K562 (cell line): ENCODE results near the gene KRT85. TPM values are rescaled to one million over a fixed set of nuclear protein-coding genes. Genes with fewer than 3 reads are reported as not detected.

ENCODE experiments used
- ATAC-seq: fragments of 200-7000 bp; cut with Tn5 transposase; 3 replicates; pipeline ENCODE4 v1.9.1; 2020; ENCODE audit warnings: moderate library complexity
- BruUV-seq: library from RNA; stranded (reverse); fragments of 400-500 nt; replicated peaks from 2 replicates; lab custom pipeline; 2021; lab: Mats Ljungman, UMichigan
- CTCF ChIA-PET: fragments of 300-600 bp; formaldehyde crosslinking; extraction: SDS; loops from one replicate; lab custom pipeline; 2021; ENCODE audit warnings: low intra/inter-chr PET ratio; lab: Yijun Ruan, JAX
- POLR2A ChIA-PET: fragments of 300-600, 350-650 bp; sonication (Branson Sonifier 250); formaldehyde crosslinking; extraction: SDS; loops from one replicate; lab custom pipeline; 2021; ENCODE audit warnings: antibody characterized with exemption, inconsistent platforms; lab: Yijun Ruan, JAX
- DNase-seq, 4 experiments: peaks; one replicate each; pipeline versions ENCODE4 v3.0.0 to v3.0.0-alpha.2; 2011 to 2018; ENCODE audit warnings: low spot score in 3 of 4, mixed read lengths in 3 of 4; ENCODE audit errors: extremely low read depth in 1 of 4
- FAIRE-seq: peaks from 2 replicates; lab custom pipeline; 2011; peaks lifted over from hg19 to GRCh38; lab: Jason Lieb, UNC
- H2AFZ ChIP-seq: 2 replicates; pipeline ENCODE4 v1.6.0; 2011; ENCODE audit warnings: low read depth, low read length, control low read depth, inconsistent platforms
- H3K27ac ChIP-seq: fragments of 200-600 bp; 3 replicates; pipeline ENCODE4 v1.8.0; 2011; ENCODE audit warnings: low read depth, mild to moderate bottlenecking, control low read depth, inconsistent platforms, low read length, moderate library complexity, mixed read lengths; ENCODE audit errors: extremely low read depth
- H3K27me3 ChIP-seq, 2 experiments: fragments of 300-600 bp in 1 of 2; 2 replicates in 1 of 2; 3 replicates in 1 of 2; pipeline versions ENCODE4 v1.6.0 to v1.8.0; 2011; ENCODE audit warnings: inconsistent platforms in 2 of 2, low read length in 2 of 2, mild to moderate bottlenecking in 1 of 2, mixed read lengths in 1 of 2, moderate library complexity in 1 of 2; ENCODE audit not compliant: control insufficient read depth in 2 of 2, insufficient read depth in 2 of 2
- H3K36me3 ChIP-seq: fragments of 300-600 bp; 3 replicates; pipeline ENCODE4 v1.8.0; 2011; ENCODE audit warnings: mild to moderate bottlenecking, low read length, inconsistent platforms; ENCODE audit not compliant: control insufficient read depth, insufficient read depth
- H3K4me1 ChIP-seq, 2 experiments: fragments of 200-600 bp in 1 of 2; replicated peaks in 1 of 2; 2 replicates in 1 of 2; 3 replicates in 1 of 2; pipeline versions ENCODE4 v1.5.1 to v1.8.0; 2011; ENCODE audit warnings: inconsistent platforms in 2 of 2, low read length in 2 of 2, mild to moderate bottlenecking in 1 of 2, mixed read lengths in 1 of 2, moderate library complexity in 1 of 2; ENCODE audit not compliant: control insufficient read depth in 2 of 2, insufficient read depth in 2 of 2
- H3K4me2 ChIP-seq: 2 replicates; pipeline ENCODE4 v1.6.1; 2011; ENCODE audit warnings: low read length, control low read depth, inconsistent platforms, mixed read lengths; ENCODE audit not compliant: insufficient read depth
- H3K4me3 ChIP-seq: fragments of 200-600 bp; sonication (generic), shearing (Covaris generic); 2 replicates; pipeline ENCODE4 v1.5.1; 2016; ENCODE audit warnings: control low read depth, inconsistent platforms
- H3K79me2 ChIP-seq: fragments of 200-600 bp; 3 replicates; pipeline ENCODE4 v1.8.0; 2011; ENCODE audit warnings: low read length, inconsistent platforms; ENCODE audit not compliant: control insufficient read depth, insufficient read depth
- H3K9ac ChIP-seq, 2 experiments: 2 replicates each; pipeline versions ENCODE4 v1.6.0 to v1.6.1; 2011; ENCODE audit warnings: low read depth in 2 of 2, low read length in 2 of 2, control low read depth in 1 of 2, inconsistent platforms in 1 of 2, mild to moderate bottlenecking in 1 of 2, mixed read lengths in 1 of 2; ENCODE audit not compliant: insufficient read depth in 1 of 2
- H3K9me1 ChIP-seq: one replicate; pipeline ENCODE4 v1.6.0; 2011; ENCODE audit warnings: inconsistent platforms, mild to moderate bottlenecking, low read length, moderate library complexity; ENCODE audit not compliant: control insufficient read depth, insufficient read depth
- H3K9me3 ChIP-seq: replicated peaks from 2 replicates; pipeline ENCODE4 v1.5.1; 2011; ENCODE audit warnings: low read depth, low read length, inconsistent platforms; ENCODE audit not compliant: control insufficient read depth, insufficient read depth
- H4K20me1 ChIP-seq: replicated peaks from 2 replicates; pipeline ENCODE4 v1.6.1; 2011; ENCODE audit warnings: low read length, inconsistent platforms, mixed read lengths; ENCODE audit not compliant: control insufficient read depth, insufficient read depth
- LEF1 ChIP-seq: fragments of 450-650 bp; IDR thresholded peaks from 2 replicates; pipeline ENCODE4 v1.6.1; 2016; ENCODE audit warnings: mild to moderate bottlenecking
- PHTF2 ChIP-seq: fragments of 250-450 bp; sonication (Bioruptor Pico); IDR thresholded peaks from 2 replicates; pipeline ENCODE4 v1.5.0; 2021; ENCODE audit warnings: mild to moderate bottlenecking
- SMC3 ChIP-seq: conservative IDR thresholded peaks from 2 replicates; pipeline ENCODE4 v1.6.1; 2011; ENCODE audit warnings: low read depth, low read length, improper control_type of control experiment; ENCODE audit not compliant: insufficient read depth
- TAF7 ChIP-seq: fragments of 450-650 bp; IDR thresholded peaks from 2 replicates; pipeline ENCODE4 v1.6.1; 2016; ENCODE audit warnings: missing genetic modification characterization, missing compliant biosample characterization
- ZNF75A ChIP-seq: fragments of 450-650 bp; formaldehyde crosslinking; IDR thresholded peaks from 2 replicates; pipeline ENCODE4 v1.4.0; 2020; ENCODE audit warnings: mild to moderate bottlenecking
- WGBS: fragments of 100-300 bp; shearing (Covaris generic); methylation state at CpG from one replicate; pipeline ENCODE4 v1.1.6; 2016; ENCODE audit warnings: low coverage, mixed read lengths; ENCODE audit not compliant: insufficient coverage; ENCODE audit errors: missing lambda C conversion rate; 5-methylcytosine and 5-hydroxymethylcytosine counted together
- in situ Hi-C: fragments of 300-500 bp; cut with MboI; formaldehyde crosslinking; loops from 4 replicates; pipeline ENCODE4 v1.15.0; 2018; ENCODE audit warnings: inconsistent platforms, mixed read lengths
- intact Hi-C: fragments of 100-400 bp; cut with micrococcal nuclease; formaldehyde crosslinking; loops from 2 replicates; pipeline ENCODE4 v1.14.2; 2022
- polyA plus RNA-seq, 8 experiments: library from polyadenylated mRNA; depleted of rRNA in 4 of 8; stranded (reverse) in 5 of 8; unstranded in 3 of 8; fragments of >200 nt; fragmentation: Nextera tagmentation in 2 of 8; fragmentation: Illumina TruSeq in 1 of 8; extraction: Ambion mirVana in 2 of 8; extraction: Trizol in 1 of 8; gene quantifications; 2 replicates each; pipeline versions ENCODE4 v1.2.1 to v1.2.3, GENCODE V29; 2011 to 2014; ENCODE audit warnings: inconsistent platforms in 1 of 8, missing spikeins in 1 of 8
- total RNA-seq, 7 experiments: library from RNA; depleted of rRNA in 6 of 7; stranded (reverse); fragments of >200 nt in 6 of 7; fragmentation: Illumina TruSeq in 2 of 7; extraction: Trizol in 2 of 7; gene quantifications; 2 replicates each; pipeline versions ENCODE4 v1.2.1 to v1.2.3, GENCODE V29; 2011 to 2021; ENCODE audit warnings: low replicate concordance in 1 of 7
- TF ChIP-seq, protein P1 (sequence below): sonication (generic); formaldehyde crosslinking; IDR thresholded peaks from 2 replicates; pipeline ENCODE4 v1.8.1; 2023; ENCODE audit warnings: mild to moderate bottlenecking, missing genetic modification reagents

The KRT85 gene
- total and polyA plus RNA-seq, 9 of the 15 experiments (the other 6 are each of a cell fraction or from before 2014, with no cell fraction given), result not detected

DNA sequence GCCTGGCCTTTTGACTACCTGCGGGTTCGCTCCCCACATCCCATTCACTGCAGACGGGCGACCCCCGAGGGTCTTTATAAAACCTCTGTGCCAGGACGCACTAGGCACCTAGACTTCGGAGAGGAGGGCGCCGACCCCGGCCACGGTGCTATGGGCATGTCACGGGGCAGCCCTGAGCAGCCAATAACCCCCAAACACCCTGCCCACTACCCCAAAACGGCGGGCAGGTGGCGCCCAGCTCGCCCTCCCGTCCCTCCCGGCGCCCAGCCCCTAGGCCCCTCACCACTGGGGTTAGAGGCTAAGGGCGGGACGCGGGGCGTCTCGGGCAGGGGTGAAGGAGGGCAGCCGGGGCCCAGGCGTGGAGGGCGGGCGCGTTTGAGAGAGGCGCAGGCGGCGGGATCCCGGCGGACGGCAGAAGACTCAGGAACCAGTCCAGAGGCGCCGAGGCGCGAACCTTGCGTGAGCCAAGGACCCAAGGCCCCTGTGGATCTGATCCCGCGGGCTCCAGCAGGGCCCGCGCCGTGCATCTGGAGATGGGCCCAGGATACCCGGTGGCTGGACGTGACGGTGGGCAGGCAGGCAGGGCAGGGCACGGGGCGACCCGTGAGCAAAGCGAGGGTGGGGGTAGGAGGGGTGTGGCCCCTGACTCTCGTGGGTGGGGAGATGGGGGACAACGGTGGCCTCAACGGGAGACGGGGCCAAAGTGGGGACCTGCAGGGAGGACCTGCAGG is 11.1 kb downstream of the KRT85 start:
- Histone ChIP-seq H3K79me2 (no peaks in the 10 kb centered on the region), H4K20me1 (peaks cover 3% of the 10 kb centered on the region; the same call in 1 of the 2 replicates), H3K27ac (no peak overlapping the region), H3K9me3 (no peaks in the 10 kb centered on the region), H3K27me3 (peaks cover 4 to 41% of the 10 kb centered on the region in 2 experiments; a peak in 4 of 5 replicates), H3K4me3 (no peak overlapping the region), H3K36me3 (no peaks in the 10 kb centered on the region), H2AFZ (no peak overlapping the region), H3K4me2 (no peak overlapping the region), H3K9ac (no peak overlapping the region), H3K4me1 (no peaks in the 10 kb centered on the region), H3K9me1 (no peaks in the 10 kb centered on the region)
- 0% methylated on average over 34 of the region's 56 CpGs for WGBS
- no peak for DNase-seq
- TF ChIP-seq PHTF2, result no peak
- no peak for TF ChIP-seq TAF7
- TF ChIP-seq, protein P1, sequence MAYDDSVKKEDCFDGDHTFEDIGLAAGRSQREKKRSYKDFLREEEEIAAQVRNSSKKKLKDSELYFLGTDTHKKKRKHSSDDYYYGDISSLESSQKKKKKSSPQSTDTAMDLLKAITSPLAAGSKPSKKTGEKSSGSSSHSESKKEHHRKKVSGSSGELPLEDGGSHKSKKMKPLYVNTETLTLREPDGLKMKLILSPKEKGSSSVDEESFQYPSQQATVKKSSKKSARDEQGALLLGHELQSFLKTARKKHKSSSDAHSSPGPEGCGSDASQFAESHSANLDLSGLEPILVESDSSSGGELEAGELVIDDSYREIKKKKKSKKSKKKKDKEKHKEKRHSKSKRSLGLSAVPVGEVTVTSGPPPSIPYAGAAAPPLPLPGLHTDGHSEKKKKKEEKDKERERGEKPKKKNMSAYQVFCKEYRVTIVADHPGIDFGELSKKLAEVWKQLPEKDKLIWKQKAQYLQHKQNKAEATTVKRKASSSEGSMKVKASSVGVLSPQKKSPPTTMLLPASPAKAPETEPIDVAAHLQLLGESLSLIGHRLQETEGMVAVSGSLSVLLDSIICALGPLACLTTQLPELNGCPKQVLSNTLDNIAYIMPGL (CRISPR knock-in tag), result no peak
- TF ChIP-seq LEF1, result no peak
- TF ChIP-seq SMC3, result no peak
- no peak for TF ChIP-seq ZNF75A (CRISPR knock-in tag)
- no peak for FAIRE-seq
- no TSS peak for BruUV-seq
- ATAC-seq, result no peak
- intact Hi-C loops, result no loop called here
- ChIA-PET POLR2A (no interaction called here), CTCF (no interaction called here)
- in situ Hi-C loops, result no loop called here
